AG09319 (cell line): ENCODE measurements around the gene SLC24A3.

Experiments used
- DNase-seq: peaks from one replicate; pipeline ENCODE4 v3.0.0-alpha.2; 2010; ENCODE audit warnings: low read depth; ENCODE audit errors: extremely low read depth
- TF ChIP-seq, protein P1 (sequence below): IDR thresholded peaks from 2 replicates; pipeline ENCODE4 v1.5.1; 2011; ENCODE audit warnings: low read depth, mild to moderate bottlenecking, inconsistent platforms, low read length, moderate library complexity

The SLC24A3 gene

DNA sequence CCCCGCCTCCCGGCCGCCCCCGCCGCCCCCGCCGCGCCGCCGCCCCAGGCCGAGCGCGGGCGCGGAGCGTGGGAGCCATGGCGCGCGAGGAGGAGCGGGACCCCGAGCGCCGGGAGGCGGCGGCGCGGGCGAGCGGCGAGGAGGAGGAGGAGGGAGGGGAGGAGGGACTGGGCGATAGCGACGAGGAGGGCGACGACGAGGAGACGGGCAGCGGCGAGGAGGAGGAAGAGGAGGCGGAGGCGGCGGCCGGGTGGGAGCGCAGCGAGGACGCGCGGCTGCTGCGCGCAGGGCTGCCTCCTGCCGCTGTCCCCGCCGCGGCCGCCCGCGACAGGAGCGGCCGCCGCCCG is at the start of gene SLC24A3:
SLC24A3 (plus strand) TSS at position 174 of the 347 bp plus-strand sequence.
- TF ChIP-seq, protein P1, sequence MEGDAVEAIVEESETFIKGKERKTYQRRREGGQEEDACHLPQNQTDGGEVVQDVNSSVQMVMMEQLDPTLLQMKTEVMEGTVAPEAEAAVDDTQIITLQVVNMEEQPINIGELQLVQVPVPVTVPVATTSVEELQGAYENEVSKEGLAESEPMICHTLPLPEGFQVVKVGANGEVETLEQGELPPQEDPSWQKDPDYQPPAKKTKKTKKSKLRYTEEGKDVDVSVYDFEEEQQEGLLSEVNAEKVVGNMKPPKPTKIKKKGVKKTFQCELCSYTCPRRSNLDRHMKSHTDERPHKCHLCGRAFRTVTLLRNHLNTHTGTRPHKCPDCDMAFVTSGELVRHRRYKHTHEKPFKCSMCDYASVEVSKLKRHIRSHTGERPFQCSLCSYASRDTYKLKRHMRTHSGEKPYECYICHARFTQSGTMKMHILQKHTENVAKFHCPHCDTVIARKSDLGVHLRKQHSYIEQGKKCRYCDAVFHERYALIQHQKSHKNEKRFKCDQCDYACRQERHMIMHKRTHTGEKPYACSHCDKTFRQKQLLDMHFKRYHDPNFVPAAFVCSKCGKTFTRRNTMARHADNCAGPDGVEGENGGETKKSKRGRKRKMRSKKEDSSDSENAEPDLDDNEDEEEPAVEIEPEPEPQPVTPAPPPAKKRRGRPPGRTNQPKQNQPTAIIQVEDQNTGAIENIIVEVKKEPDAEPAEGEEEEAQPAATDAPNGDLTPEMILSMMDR = no peak
- DNase-seq = no peak

DNA sequence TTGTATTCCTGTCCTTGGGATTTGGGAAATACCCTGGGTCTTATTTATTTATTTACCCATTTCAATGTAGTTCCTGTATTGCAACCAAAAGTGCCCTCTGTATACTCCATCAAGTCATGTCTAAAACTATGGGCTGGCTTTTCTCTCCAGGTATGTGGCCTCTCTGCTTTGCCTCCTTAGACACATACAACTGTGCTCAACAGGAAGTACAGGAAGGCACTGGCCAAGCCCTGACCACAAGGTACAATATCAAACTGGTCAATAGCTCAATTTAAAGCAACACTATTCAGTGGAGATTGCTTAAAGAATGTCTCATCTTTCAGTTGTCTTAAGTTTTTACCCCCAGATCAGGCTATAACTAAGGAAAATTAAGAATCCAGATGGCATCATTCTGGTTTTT is 42.3 kb upstream of the SLC24A3 start:
- TF ChIP-seq, protein P1 = no peak
- no peak for DNase-seq

DNA sequence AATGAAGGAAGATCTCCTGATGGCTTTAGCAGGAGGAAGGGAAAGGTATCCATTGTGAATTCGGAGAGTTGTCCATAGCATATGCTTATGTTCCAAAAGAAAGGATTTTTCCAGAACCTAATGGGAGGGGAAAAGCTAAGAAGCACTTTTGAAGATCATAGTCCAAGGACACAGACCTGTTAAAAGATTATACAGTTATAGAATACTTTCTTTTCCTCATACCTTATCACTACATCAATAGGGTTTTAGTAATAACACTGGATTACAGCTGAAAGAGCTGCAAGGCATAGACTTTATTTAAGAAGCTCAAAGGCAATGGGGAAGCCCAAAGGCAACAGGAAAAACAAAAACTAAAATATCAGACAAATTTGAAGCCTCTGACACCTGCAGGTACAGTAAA is 39.8 kb upstream of the SLC24A3 start:
- DNase-seq = no peak
- TF ChIP-seq, protein P1 = no peak

DNA sequence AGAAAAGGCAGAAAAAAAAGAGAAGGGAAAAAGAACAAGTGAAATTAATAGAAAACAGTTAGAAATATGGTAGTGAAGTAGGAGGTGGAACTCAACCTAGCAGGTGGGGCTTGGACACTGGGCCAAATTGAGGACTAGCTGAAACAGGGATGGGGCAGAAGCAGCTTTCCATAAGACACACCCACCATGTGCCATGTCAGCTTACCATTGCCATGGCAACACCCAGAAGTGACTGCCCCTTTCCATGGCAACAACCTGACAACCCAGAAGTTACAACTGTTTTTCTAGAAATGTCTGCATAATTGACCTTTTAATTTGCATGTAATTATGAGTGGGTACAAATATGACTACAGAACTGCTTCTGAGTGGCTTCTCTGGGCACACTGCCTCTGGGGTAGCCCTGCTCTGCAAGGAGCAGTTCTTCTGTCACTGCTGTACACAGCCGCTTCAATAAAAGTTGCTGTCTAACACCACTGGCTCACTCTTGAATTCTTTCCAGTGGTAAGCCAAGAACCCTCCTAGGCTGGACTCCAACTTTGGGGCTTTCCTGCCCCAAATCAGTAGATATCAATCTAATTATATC is 35.9 kb upstream of the SLC24A3 start:
- no peak for DNase-seq
- TF ChIP-seq, protein P1 = no peak

DNA sequence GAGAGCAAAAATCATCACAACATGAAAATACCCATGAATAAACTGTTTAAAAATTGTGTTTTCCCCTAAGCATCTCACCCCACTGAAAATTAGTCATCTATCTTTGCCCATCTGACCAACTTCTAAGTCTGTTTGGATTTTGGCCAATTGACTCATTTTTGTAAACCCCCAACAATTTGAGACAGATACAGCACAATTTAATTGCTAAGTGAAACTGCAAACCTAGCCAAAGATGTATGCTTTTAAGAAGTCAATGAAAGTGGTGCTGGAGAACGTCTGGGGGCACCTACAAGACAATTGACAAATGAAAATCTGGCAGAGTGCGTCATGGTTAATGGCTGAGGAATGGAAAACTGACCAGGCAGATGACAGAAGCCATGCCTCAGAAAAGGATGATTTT is 30.9 kb upstream of the SLC24A3 start:
- TF ChIP-seq, protein P1 = no peak
- no peak for DNase-seq

DNA sequence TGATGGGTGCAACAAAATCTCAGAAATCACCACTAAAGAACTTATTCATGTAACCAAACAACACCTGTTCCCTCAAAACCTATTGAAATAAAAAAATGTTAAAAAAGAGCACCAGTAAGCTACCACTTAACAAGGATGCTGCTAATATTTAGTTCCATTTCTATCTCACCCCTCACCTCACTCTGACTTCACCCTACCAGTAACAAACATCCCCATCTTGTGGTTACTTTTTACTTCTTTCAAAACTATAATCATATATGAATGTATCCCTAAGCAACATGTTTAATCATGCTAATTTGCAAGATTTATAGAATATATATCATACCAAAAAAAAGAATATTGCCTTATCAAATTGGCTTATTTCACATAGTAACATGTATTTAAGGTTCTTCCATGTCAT is 27.4 kb upstream of the SLC24A3 start:
- DNase-seq = no peak
- TF ChIP-seq, protein P1 = no peak

DNA sequence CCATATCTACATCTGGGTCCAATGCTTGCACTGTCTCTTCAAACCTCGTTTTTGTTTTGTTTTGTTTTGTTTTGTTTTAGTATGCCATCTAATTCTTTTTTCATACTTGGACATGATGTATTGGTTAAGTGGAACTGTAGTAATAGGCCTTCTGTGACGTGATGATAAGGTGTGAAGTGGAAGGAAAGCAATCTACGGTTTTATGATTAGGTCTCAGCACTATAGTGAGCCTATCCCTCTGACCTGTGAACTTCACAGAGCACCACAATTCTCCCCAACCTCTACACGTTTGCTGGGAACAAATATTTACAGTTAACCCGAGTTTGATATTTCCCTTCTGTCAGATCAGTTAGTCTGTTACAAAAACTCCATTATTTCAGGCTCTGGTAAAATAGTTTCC is 19.1 kb upstream of the SLC24A3 start:
- no peak for DNase-seq
- TF ChIP-seq, protein P1 = no peak
